K562 (cell line): ENCODE results near the gene SLC5A6. TPM values are rescaled to one million over a fixed set of nuclear protein-coding genes. Genes with fewer than 3 reads are reported as not detected.

Experiments
- ATF3 ChIP-seq, 2 experiments: fragments of 450-650 bp in 1 of 2; sonication (generic) in 1 of 2; formaldehyde crosslinking in 1 of 2; IDR thresholded peaks in 1 of 2; conservative IDR thresholded peaks in 1 of 2; 2 replicates each; pipeline versions ENCODE4 v1.6.1 to v1.8.1; 2016 to 2023; ENCODE audit warnings: mild to moderate bottlenecking in 2 of 2, moderate library complexity in 2 of 2, inconsistent platforms in 1 of 2, missing genetic modification reagents in 1 of 2
- CEBPG ChIP-seq, 3 experiments: fragments of 200-800 bp in 1 of 3; sonication (Bioruptor generic) in 1 of 3; sonication (generic) in 1 of 3; formaldehyde crosslinking in 1 of 3; IDR thresholded peaks in 2 of 3; conservative IDR thresholded peaks in 1 of 3; 2 replicates each; pipeline versions ENCODE4 v1.6.1 to v1.8.0; 2016 to 2022; ENCODE audit warnings: missing compliant biosample characterization in 2 of 3, missing genetic modification characterization in 2 of 3, mild to moderate bottlenecking in 1 of 3, missing genetic modification reagents in 1 of 3
- ELF4 ChIP-seq: fragments of 450-650 bp; formaldehyde crosslinking; IDR thresholded peaks from 2 replicates; pipeline ENCODE4 v1.4.0; 2022; ENCODE audit warnings: missing genetic modification characterization
- MCM7 ChIP-seq, 2 experiments: fragments of 450-650 bp; IDR thresholded peaks; 2 replicates each; pipeline ENCODE4 v1.6.1; 2016 to 2018
- PHB ChIP-seq: fragments of 250-450 bp; sonication (Bioruptor Pico); IDR thresholded peaks from 2 replicates; pipeline ENCODE4 v1.5.0; 2021
- PRPF4 ChIP-seq: fragments of 200-400 bp; formaldehyde crosslinking; IDR thresholded peaks from one replicate; pipeline ENCODE4 v1.6.1; 2017; ENCODE audit warnings: low read length, low read depth, mild to moderate bottlenecking; ENCODE audit not compliant: insufficient read depth, poor library complexity, severe bottlenecking
- TRIM28 ChIP-seq: fragments of 450-650 bp; IDR thresholded peaks from 2 replicates; pipeline ENCODE4 v1.6.1; 2017
- polyA plus RNA-seq, 8 experiments: library from polyadenylated mRNA; depleted of rRNA in 4 of 8; stranded (reverse) in 5 of 8; unstranded in 3 of 8; fragments of >200 nt; fragmentation: Nextera tagmentation in 2 of 8; fragmentation: Illumina TruSeq in 1 of 8; extraction: Ambion mirVana in 2 of 8; extraction: Trizol in 1 of 8; gene quantifications; 2 replicates each; pipeline versions ENCODE4 v1.2.1 to v1.2.3, GENCODE V29; 2011 to 2014; ENCODE audit warnings: inconsistent platforms in 1 of 8, missing spikeins in 1 of 8
- total RNA-seq, 7 experiments: library from RNA; depleted of rRNA in 6 of 7; stranded (reverse); fragments of >200 nt in 6 of 7; fragmentation: Illumina TruSeq in 2 of 7; extraction: Trizol in 2 of 7; gene quantifications; 2 replicates each; pipeline versions ENCODE4 v1.2.1 to v1.2.3, GENCODE V29; 2011 to 2021; ENCODE audit warnings: low replicate concordance in 1 of 7
- TF ChIP-seq, protein P1 (sequence below), 2 experiments: fragments of 450-650 bp in 1 of 2; IDR thresholded peaks; 2 replicates each; pipeline ENCODE4 v1.6.1; 2011 to 2017; ENCODE audit warnings: low read depth in 2 of 2, antibody characterized with exemption in 1 of 2, borderline replicate concordance in 1 of 2, low read length in 1 of 2, mild to moderate bottlenecking in 1 of 2, mixed read lengths in 1 of 2; ENCODE audit not compliant: control insufficient read depth in 1 of 2
- TF ChIP-seq, protein P2 (sequence below): sonication (generic); IDR thresholded peaks from 2 replicates; pipeline ENCODE4 v1.6.1; 2016

SLC5A6 gene
- total and polyA plus RNA-seq, 9 of the 15 experiments (the other 6 are each of a cell fraction or from before 2014, with no cell fraction given) = 32.6 to 137 (median 107) TPM

DNA sequence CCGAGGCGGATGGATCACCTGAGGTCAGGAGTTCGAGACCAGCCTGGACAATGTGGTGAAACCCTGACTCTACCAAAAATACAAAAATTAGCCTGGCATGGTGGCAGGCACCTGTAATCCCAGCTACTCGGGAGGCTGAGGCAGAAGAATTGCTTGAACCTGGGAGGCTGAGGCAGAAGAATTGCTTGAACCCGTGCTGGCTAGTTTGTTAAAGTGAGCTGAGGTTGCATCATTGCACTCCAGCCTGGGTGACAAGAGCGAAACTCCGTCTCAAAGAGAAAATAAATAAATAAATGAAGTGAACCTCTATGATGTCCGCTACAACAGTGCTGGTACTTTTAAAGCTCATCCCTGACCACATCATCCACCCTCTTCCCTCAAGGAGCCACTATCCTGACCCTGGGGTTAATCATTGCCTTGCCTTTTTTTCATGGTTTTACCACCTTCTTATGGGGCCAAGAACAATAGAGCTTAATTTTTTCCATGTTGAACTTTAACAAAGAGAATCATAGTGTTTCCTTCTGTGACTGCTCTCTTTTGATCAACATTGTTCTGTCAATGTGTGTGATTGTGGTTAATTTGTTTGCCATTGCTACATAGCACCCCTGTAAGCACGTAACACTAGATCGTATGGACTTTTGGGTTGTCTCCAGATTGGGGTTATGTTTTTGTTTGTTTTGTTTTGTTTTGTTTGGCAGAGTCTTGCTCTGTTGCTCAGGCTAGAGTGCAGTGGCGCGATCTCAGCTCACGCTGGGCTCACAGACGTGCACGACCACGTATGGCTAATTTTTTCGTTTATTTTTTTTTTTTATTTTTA is 17.3 kb downstream of the SLC5A6 start (continued):
- TF ChIP-seq, protein P1, sequence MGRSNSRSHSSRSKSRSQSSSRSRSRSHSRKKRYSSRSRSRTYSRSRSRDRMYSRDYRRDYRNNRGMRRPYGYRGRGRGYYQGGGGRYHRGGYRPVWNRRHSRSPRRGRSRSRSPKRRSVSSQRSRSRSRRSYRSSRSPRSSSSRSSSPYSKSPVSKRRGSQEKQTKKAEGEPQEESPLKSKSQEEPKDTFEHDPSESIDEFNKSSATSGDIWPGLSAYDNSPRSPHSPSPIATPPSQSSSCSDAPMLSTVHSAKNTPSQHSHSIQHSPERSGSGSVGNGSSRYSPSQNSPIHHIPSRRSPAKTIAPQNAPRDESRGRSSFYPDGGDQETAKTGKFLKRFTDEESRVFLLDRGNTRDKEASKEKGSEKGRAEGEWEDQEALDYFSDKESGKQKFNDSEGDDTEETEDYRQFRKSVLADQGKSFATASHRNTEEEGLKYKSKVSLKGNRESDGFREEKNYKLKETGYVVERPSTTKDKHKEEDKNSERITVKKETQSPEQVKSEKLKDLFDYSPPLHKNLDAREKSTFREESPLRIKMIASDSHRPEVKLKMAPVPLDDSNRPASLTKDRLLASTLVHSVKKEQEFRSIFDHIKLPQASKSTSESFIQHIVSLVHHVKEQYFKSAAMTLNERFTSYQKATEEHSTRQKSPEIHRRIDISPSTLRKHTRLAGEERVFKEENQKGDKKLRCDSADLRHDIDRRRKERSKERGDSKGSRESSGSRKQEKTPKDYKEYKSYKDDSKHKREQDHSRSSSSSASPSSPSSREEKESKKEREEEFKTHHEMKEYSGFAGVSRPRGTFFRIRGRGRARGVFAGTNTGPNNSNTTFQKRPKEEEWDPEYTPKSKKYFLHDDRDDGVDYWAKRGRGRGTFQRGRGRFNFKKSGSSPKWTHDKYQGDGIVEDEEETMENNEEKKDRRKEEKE (IDR thresholded peaks at IDR 0.05; ENCODE audit: borderline replicate concordance in 1 of 2, control insufficient read depth in 1 of 2, low read depth in 2 of 2, low read length in 1 of 2) = no peak
- TF ChIP-seq PHB (no peak), CEBPG (CRISPR knock-in tag; IDR thresholded peaks at IDR 0.05) (peak; percentile 61; the same call in 1 of the 2 replicates), CEBPG (tag; conservative IDR thresholded peaks at IDR 0.05 in 1 of 2, IDR thresholded peaks at IDR 0.05 in 1 of 2) (no peak), ATF3 (IDR thresholded peaks at IDR 0.05) (peak; percentile 62), ATF3 (CRISPR knock-in tag; conservative IDR thresholded peaks at IDR 0.05) (no peak), TRIM28 (no peak), PRPF4 (no peak), ELF4 (CRISPR knock-in tag) (no peak), MCM7 (IDR thresholded peaks at IDR 0.05) (no peak)
- TF ChIP-seq, protein P2, sequence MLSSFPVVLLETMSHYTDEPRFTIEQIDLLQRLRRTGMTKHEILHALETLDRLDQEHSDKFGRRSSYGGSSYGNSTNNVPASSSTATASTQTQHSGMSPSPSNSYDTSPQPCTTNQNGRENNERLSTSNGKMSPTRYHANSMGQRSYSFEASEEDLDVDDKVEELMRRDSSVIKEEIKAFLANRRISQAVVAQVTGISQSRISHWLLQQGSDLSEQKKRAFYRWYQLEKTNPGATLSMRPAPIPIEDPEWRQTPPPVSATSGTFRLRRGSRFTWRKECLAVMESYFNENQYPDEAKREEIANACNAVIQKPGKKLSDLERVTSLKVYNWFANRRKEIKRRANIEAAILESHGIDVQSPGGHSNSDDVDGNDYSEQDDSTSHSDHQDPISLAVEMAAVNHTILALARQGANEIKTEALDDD = no peak
